ENCODE measurements around the gene WIZ. TPM values are rescaled to one million over a fixed set of nuclear protein-coding genes. Genes with fewer than 3 reads are reported as not detected.
A peak's percentile ranks its signal among the peaks of the same experiment; 100 is the strongest.

Gene WIZ
- total and polyA plus RNA-seq, 2 experiments from 2014 or later: 40.3 to 82.7 TPM

DNA sequence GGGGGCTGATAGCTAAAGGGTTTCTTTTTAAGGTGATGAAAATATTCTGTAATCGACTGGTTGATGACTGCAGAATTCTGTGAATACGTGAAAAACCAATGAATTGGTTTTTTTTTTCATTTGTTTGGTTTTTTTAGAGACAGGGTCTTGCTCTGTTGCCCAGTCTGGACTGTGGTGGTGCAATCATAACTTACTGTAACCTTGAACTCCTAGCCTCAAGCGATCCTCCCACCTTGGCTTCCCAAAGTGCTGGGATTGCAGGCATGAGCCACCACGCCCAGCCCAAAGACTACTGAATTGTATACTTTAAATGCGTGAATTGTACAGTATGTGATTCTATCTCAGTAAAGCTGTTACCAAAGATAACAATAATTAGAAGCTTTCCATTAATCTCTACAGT is 55.3 kb downstream of the WIZ start:
- Histone ChIP-seq H3K36me3 (peaks cover 65% of the 10 kb centered on the region), H3K9me3 (ENCODE audit: low read depth) (no peaks in the 10 kb centered on the region), H3K27me3 (no peaks in the 10 kb centered on the region), H3K4me3 (no peak overlapping the region), H3K4me1 (ENCODE audit: low read depth) (no peaks in the 10 kb centered on the region), H3K27ac (no peak overlapping the region)
- no peak for DNase-seq (ENCODE audit: low read depth in 1 of 2, low spot score in 1 of 2)
- no peak for TF ChIP-seq CTCF (IDR thresholded peaks at IDR 0.05; ENCODE audit: low read depth, low read length)

DNA sequence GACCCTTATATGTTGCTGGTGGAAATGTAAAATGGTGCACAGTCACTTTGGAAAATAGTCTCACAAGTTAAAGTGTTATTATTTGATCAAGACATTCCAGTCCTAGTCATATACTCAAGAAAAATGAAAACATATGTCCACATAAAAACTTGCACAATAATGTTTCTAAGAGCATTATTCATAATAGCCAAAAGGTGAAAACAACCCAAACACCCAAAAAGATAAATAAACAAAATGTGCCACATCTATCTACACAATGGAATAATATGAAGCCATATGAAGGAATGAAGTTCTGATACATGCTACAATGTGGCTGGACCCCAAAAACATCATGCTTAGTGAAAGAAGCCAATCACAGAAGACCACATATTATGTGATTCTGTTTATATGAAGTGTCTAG is 55.8 kb downstream of the WIZ start:
- H3K36me3 ChIP-seq: peaks cover 60% of the 10 kb centered on the region
- no peak for DNase-seq (ENCODE audit: low read depth in 1 of 2, low spot score in 1 of 2)
- no peaks in the 10 kb centered on the region for H3K9me3 ChIP-seq (ENCODE audit: low read depth)
- H3K4me1 ChIP-seq (ENCODE audit: low read depth): no peaks in the 10 kb centered on the region
- H3K27me3 ChIP-seq: no peaks in the 10 kb centered on the region
- H3K27ac ChIP-seq: no peak overlapping the region
- no peak overlapping the region for H3K4me3 ChIP-seq
- TF ChIP-seq CTCF (IDR thresholded peaks at IDR 0.05; ENCODE audit: low read depth, low read length): no peak

GRCh38 chr19:15390814-15391213 is 58.9 kb downstream of the WIZ start:
- Histone ChIP-seq H3K4me1 (ENCODE audit: low read depth) (no peaks in the 10 kb centered on the region), H3K27ac (no peak overlapping the region), H3K4me3 (no peak overlapping the region), H3K27me3 (no peaks in the 10 kb centered on the region), H3K36me3 (peaks cover 37% of the 10 kb centered on the region), H3K9me3 (ENCODE audit: low read depth) (no peaks in the 10 kb centered on the region)
- no peak for DNase-seq (ENCODE audit: low read depth in 1 of 2, low spot score in 1 of 2)
- no peak for TF ChIP-seq CTCF (IDR thresholded peaks at IDR 0.05; ENCODE audit: low read depth, low read length)

DNA sequence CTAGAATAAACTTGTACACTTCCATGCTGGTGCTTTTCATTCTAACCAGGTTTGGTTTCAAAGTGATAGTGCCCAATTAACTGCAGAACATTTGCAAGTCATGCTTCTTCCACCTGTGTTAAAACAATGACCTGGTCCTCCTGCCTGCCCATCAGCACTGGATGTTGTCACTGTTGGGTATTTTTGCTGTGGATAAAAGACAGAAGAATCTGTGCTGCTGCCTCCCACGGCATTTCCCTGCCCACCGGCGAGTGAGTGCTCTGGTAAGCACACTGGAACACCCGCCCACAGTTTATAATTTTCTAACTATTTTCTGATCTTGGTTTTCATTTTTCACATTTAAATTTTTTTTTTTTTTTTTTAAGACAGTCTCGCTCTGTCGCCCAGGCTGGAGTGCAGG is 67.9 kb downstream of the WIZ start:
- no peaks in the 10 kb centered on the region for H3K27me3 ChIP-seq
- TF ChIP-seq CTCF (IDR thresholded peaks at IDR 0.05; ENCODE audit: low read depth, low read length): no peak
- DNase-seq (ENCODE audit: low read depth in 1 of 2, low spot score in 1 of 2): no peak
- H3K4me1 ChIP-seq (ENCODE audit: low read depth): peaks cover 11% of the 10 kb centered on the region
- peaks cover 10% of the 10 kb centered on the region for H3K36me3 ChIP-seq
- no peak overlapping the region for H3K4me3 ChIP-seq
- peak overlapping the region; percentile 90 for H3K27ac ChIP-seq
- no peaks in the 10 kb centered on the region for H3K9me3 ChIP-seq (ENCODE audit: low read depth)

GRCh38 chr19:15381429-15381828 is 68.3 kb downstream of the WIZ start:
- TF ChIP-seq CTCF (IDR thresholded peaks at IDR 0.05; ENCODE audit: low read depth, low read length): no peak
- Histone ChIP-seq H3K4me1 (ENCODE audit: low read depth) (peaks cover 11% of the 10 kb centered on the region), H3K27ac (peak overlapping the region; percentile 90), H3K36me3 (peaks cover 10% of the 10 kb centered on the region), H3K9me3 (ENCODE audit: low read depth) (no peaks in the 10 kb centered on the region), H3K27me3 (no peaks in the 10 kb centered on the region), H3K4me3 (no peak overlapping the region)
- no peak for DNase-seq (ENCODE audit: low read depth in 1 of 2, low spot score in 1 of 2)

All from cardiac muscle cell (in vitro differentiated cells and primary cell).